ENCODE data around the gene SPSB2.

The SPSB2 gene

GRCh38 chr12:6849976-6850560 is 23.0 kb downstream of the SPSB2 start:
- no peak for DNase-seq

GRCh38 chr12:6849427-6849826 is 23.7 kb downstream of the SPSB2 start:
- DNase-seq: no peak

- DNase-seq: no peak
These were observed 25.4 kb downstream of the SPSB2 start for GRCh38 chr12:6847676-6848075.

GRCh38 chr12:6846316-6846869 is 26.7 kb downstream of the SPSB2 start:
- DNase-seq: no peak

GRCh38 chr12:6845395-6845794 is 27.7 kb downstream of the SPSB2 start:
- no peak for DNase-seq

- no peak for DNase-seq
These were observed 29.8 kb downstream of the SPSB2 start for GRCh38 chr12:6843118-6843902.

GRCh38 chr12:6842075-6842474 is 31.0 kb downstream of the SPSB2 start:
- no peak for DNase-seq

- DNase-seq: no peak
These were observed 32.2 kb downstream of the SPSB2 start, which contains the start of gene GNB3 for GRCh38 chr12:6840761-6841515. Gene GNB3 (plus strand): TSS chr12:6840925. CDS start chr12:6841288, 363 bp downstream.

- DNase-seq: no peak
These were observed 32.8 kb downstream of the SPSB2 start for GRCh38 chr12:6840330-6840729.

- no peak for DNase-seq
These were observed 33.5 kb downstream of the SPSB2 start for GRCh38 chr12:6839482-6840201.

GRCh38 chr12:6838854-6839253 is 34.2 kb downstream of the SPSB2 start:
- no peak for DNase-seq

- no peak for DNase-seq
These were observed 35.6 kb downstream of the SPSB2 start for GRCh38 chr12:6837370-6838060.

- DNase-seq: no peak
These were observed 36.3 kb downstream of the SPSB2 start for GRCh38 chr12:6836851-6837250.

GRCh38 chr12:6834873-6835272 is 38.2 kb downstream of the SPSB2 start:
- DNase-seq: no peak

- no peak for DNase-seq
These were observed 38.8 kb downstream of the SPSB2 start for GRCh38 chr12:6834254-6834653.

- DNase-seq: no peak
These were observed 39.8 kb downstream of the SPSB2 start for GRCh38 chr12:6833189-6833890.

- no peak for DNase-seq
These were observed 41.0 kb downstream of the SPSB2 start for GRCh38 chr12:6832125-6832524.

GRCh38 chr12:6831450-6831995 is 41.6 kb downstream of the SPSB2 start:
- DNase-seq: no peak

GRCh38 chr12:6830999-6831398 is 42.1 kb downstream of the SPSB2 start:
- no peak for DNase-seq

GRCh38 chr12:6830286-6830890 is 42.7 kb downstream of the SPSB2 start:
- no peak for DNase-seq
